G401 (cell line): ENCODE measurements around the gene SPTBN2. TPM values are rescaled to one million over a fixed set of nuclear protein-coding genes. Genes with fewer than 3 reads are reported as not detected.
"Not testable (repeated sequence)": the region's sequence is repeated elsewhere in the genome, so short reads cannot be mapped to it uniquely, and the experiment has no call there.

Source experiments
- DNase-seq: peaks from one replicate; pipeline ENCODE4 v3.0.0-alpha.2; 2015; ENCODE audit warnings: low spot score
- in situ Hi-C: cut with HindIII; loops from 2 replicates; pipeline ENCODE4 v1.10.0; 2016; ENCODE audit warnings: low sequenced_read_pairs, mixed read lengths
- total RNA-seq: library from RNA; depleted of rRNA; stranded (reverse); fragments of >200 nt; shearing (Covaris generic); gene quantifications from 2 replicates; pipeline ENCODE4 v1.2.3, GENCODE V29; 2014

SPTBN2 gene
- total RNA-seq, 1 experiment from 2014 or later = 102 TPM

GRCh38 chr11:66725647-66726046, 3.4 kb downstream of the SPTBN2 start:
- DNase-seq = peak; percentile 62
- in situ Hi-C loops = no loop called here

DNA sequence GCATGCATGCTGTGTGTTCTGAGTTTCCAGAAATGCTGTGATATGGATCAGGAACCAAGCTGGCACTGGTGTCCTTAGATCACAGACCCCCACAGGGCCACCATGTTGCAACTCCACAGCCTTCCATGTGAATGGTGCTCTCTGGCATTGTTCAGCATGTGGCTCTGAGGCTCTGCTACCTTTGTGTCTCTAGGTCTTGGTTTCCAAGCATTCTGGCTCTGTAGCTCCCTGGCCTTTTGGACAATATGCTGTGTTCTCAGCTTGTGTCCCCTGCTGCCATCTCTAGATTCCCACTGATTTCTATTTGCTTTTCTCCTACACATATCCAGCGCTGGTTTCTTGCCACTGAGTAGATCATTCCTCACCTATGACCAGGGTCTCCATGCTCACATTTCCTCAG, 3.9 kb downstream of the SPTBN2 start:
- in situ Hi-C loops = no loop called here

DNA sequence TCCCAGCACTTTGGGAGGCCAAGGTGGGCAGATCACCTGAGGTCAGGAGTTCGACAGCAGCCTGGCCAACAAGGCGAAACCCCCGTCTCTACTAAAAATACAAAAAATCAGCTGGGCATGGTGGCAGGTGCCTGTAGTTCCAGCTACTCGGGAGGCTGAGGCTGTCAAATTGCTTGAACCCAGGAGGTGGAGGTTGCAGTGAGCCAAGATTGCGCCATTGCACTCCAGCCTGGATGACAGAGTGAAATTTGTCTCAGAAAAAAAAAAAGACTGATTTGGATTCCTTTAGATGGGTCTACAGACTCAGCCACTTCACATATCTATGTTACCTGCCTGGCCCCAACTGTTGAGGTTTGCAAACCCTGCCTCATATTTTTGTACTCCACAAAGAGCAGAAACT, 4.8 kb downstream of the SPTBN2 start:
- in situ Hi-C loops = not testable (repeated sequence)

More for the DNA sequence above, 3.9 kb downstream of the SPTBN2 start:
- peak; percentile 86 for DNase-seq

DNA sequence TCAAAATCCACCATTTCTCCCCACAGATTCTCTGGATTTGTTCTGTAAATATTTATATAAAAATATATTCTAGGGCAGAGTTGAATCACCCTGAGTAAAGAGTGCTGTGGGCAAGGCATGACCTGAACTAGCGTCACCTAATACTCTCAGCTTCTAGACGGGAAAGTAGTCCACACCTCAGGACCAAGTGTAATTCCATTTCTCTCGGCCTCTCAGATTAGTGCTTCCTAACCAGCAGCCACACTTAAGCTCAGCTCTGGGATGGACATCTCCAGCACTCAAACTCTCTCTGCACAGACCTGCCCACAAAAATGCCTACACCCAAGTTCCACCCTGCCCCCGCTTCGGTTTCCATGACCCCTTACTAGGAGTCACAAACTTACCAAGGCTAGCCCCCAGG, 5.3 kb downstream of the SPTBN2 start:
- in situ Hi-C loops = no loop called here
- DNase-seq = peak; percentile 20

More for the DNA sequence above, 4.8 kb downstream of the SPTBN2 start:
- not testable (repeated sequence) for DNase-seq

- DNase-seq = no peak
- in situ Hi-C loops = no loop called here
These were observed 6.0 kb downstream of the SPTBN2 start for GRCh38 chr11:66722745-66723651.

GRCh38 chr11:66721939-66722338, 7.1 kb downstream of the SPTBN2 start:
- no peak for DNase-seq
- in situ Hi-C loops = no loop called here

DNA sequence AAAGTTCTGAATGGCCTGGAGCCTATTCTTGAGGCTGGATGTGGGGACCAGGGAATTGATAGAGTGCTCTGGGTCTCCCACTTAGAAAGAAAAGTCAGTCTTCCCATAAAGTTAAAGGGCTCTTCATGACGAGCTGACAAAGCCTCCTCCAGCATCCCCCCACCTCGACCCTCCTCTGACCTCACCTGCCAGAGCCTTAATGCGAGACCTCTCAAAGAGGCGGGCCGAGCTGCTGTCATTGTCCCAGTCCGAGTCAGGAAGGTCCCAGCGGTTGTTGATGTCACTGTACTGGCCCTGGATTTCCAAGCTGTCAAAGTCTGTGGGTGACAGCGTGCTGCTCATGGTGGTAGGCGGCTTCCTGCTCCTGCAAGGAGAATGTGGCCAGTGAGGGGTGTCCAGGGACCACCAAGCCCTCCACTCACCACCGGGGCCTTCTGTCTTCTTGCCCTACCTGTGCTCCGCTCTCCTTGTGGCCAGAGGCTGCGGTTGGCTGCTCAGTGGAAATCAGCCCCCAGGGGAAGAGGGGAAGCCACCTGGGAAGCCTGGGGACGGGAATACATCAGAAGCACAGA, 8.0 kb downstream of the SPTBN2 start:
- no peak for DNase-seq
- in situ Hi-C loops = no loop called here

GRCh38 chr11:66720223-66720898, 8.7 kb downstream of the SPTBN2 start:
- peak; percentile 87 for DNase-seq
- in situ Hi-C loops = no loop called here

GRCh38 chr11:66719111-66719872, 9.7 kb downstream of the SPTBN2 start:
- in situ Hi-C loops = no loop called here
- DNase-seq = no peak

GRCh38 chr11:66718320-66718971, 10.6 kb downstream of the SPTBN2 start:
- DNase-seq = peak; percentile 37
- in situ Hi-C loops = no loop called here

DNA sequence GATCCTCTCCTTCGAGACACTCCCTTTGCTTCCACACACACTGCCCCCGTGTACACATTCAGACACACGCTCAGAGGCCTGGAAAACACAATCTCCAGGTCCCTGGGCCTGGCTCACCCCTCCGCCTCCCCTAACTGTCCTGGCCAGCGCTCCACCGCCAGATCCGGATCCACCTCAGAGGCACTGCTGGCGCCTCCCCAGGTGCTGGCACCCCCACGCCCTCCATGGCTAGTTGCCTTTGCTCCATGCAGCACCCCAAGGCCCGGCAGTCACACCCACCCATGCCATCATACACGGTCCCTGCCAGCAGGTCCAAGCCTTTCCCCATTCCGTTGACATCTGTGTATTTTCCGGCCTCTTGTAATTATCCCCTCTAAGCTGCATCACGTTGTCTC, 11.1 kb downstream of the SPTBN2 start:
- DNase-seq = peak; percentile 54
- in situ Hi-C loops = no loop called here

DNA sequence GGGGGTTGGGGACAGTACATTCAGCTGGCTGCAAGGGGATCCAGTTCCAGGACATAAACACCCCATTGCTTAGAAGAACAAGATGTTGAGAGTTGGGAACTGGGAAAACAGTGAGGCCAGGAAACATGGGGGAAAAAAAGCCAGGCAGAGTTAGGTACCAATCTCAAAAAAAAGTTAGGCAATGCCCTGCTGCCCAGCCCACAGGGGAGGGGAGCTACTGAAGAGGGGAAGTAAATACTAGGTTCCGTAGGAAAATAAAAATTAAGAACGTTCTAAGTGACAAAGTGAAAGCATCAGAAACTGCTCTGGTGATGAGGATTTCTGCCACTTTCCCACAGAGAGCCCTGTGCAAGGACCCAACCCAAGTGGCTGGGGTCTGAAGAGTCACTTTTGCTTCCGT, 12.0 kb downstream of the SPTBN2 start:
- DNase-seq = no peak
- in situ Hi-C loops = no loop called here

DNA sequence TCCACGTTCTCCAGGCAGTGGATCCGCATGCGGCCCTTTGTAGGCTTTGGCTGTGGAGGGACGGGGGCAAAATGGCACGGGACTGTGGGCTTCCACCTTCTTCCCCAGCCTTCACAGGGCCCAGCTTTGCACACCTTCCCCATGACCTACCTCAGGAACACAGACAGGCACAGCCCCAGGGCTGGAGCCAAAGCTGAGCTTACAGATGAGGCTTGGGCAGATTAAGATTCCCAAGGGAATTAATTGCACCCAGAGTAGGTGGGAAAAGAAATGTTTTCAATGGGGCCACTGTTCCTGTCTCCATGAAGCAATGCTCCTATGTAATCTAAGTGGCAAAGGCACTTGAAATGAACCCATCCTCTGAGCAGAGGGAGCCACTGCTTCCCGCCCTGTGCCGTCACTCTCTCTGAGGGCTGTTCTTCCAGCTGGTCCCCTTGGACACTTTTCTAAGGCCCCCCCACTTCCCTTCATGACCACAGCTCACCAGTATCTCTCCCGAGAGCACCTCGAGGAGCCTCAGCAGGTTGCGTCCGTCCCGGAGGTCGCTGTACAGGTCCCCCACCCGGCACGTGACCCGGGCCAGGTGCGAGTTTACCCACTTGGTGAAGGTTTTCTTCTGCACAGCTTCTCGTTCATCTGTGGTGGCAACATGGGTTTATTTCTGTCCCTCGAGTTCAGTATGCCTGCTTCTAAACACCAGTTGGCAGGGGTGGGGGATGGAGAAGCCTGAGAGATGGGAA, 13.5 kb downstream of the SPTBN2 start:
- DNase-seq = no peak
- in situ Hi-C loops = no loop called here

DNA sequence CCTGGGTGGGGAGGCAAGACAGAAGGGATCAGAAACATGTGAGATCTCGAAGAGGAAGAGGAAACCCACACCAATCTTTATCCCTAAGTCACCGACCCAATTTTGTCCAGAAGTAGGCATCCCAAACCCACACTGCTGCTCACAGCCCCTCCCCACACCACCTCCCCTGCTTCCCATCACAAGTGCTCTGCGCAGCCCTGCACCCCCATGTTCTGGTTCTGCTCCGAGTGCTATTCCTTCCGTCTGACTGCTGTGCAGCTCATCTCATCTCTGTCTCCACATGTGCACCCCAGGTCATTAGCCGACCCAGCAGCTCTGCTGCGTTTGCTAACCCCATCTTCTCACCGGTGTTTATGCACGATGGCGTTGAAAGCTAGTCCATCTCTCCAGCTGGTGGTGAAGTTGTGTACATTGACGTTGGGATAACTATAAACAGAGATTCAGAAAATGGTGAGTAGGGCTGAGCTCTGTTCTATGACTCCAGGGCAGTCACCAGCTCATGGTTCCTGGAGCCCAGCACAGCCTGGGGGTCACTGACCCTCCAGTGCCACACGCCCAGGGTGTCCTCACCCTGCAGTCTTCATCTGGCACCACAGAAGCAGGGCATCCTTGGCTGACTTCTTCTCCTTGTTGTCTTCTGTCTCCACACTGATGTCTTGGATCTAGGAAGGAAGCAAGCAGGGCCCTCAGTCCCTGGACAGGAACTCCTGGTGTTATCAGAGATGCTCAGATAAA, 15.1 kb downstream of the SPTBN2 start:
- DNase-seq = no peak
- in situ Hi-C loops = no loop called here

- DNase-seq = no peak
- in situ Hi-C loops = no loop called here
These were observed 18.6 kb downstream of the SPTBN2 start for GRCh38 chr11:66710384-66710930.

DNA sequence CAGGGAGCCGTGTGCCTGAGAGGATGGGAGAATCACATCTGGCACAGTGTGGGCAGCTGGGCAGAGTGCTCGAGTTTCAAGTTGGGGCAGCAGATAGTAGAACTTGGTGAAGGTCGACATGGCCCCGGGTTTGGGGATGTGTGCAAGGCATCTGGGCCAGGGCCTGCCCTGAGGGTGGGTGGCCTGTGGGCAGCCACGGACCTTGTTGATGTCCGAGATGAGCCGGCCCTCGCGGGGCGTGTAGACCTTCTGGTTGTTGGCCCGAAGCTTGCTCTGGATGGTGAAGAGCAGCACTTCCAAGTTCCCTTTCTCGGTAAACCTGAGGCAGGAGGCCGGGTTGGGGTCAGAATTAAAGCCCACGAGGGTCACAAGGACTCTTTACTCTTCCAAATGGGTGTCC, 20.3 kb downstream of the SPTBN2 start:
- no peak for DNase-seq
- in situ Hi-C loops = no loop called here

GRCh38 chr11:66708094-66708493, 20.9 kb downstream of the SPTBN2 start:
- in situ Hi-C loops = no loop called here
- no peak for DNase-seq
